ENCODE data around the gene SOX2. TPM values are rescaled to one million over a fixed set of nuclear protein-coding genes. Genes with fewer than 3 reads are reported as not detected.
A peak's percentile ranks its signal among the peaks of the same experiment; 100 is the strongest.

The SOX2 gene
- total and polyA plus RNA-seq, 4 donors = 0.13 to 0.29 (median 0.24) TPM; not detected in 1

DNA sequence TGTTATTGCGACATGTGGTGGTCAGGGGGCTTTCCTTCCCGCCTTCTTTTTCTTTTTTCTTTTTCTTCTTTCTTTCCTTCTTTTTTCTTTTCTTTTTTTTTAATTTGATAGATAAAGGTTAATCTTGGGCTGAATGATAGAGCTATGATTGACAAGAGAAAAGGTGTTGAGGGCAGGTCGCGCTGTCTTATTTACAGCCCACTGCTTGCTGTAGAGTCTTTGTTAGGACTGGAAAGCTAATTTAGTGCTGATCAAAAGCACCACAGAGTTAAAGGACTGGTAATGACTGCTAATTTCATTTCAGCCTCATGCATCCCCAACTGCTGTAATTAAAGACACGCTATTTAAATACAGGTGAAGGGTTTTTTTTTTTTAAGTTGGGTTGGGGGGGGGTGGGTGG lies 10.6 kb upstream of the SOX2 start:
- no peak overlapping the region for H3K27ac ChIP-seq (ENCODE audit: low read depth in 1 of 2, low read length in 2 of 2)
- H3K4me1 ChIP-seq (ENCODE audit: control insufficient read depth in 1 of 2, insufficient read depth in 2 of 2, low read length in 2 of 2) = peaks cover 2 to 3% of the 10 kb centered on the region in 2 donors
- peaks cover 2% of the 10 kb centered on the region for H3K9me3 ChIP-seq (ENCODE audit: control insufficient read depth, low read length)
- ATAC-seq (ENCODE audit: low FRiP score) (no peak), DNase-seq (no peak)
- H3K36me3 ChIP-seq (ENCODE audit: control insufficient read depth in 1 of 2, insufficient read depth in 2 of 2, low read length in 1 of 2) = no peaks in the 10 kb centered on the region
- intact Hi-C loops (cut with DNase I) = no loop called here
- peaks cover 0 to 4% of the 10 kb centered on the region in 2 donors for H3K27me3 ChIP-seq (ENCODE audit: control insufficient read depth in 1 of 2, insufficient read depth in 2 of 2, low read length in 1 of 2)
- H3K4me3 ChIP-seq (ENCODE audit: low read length in 2 of 2) = no peak overlapping the region
- WGBS, 2 donors = 11 to 12% methylated on average over 5 of the region's 5 CpGs

DNA sequence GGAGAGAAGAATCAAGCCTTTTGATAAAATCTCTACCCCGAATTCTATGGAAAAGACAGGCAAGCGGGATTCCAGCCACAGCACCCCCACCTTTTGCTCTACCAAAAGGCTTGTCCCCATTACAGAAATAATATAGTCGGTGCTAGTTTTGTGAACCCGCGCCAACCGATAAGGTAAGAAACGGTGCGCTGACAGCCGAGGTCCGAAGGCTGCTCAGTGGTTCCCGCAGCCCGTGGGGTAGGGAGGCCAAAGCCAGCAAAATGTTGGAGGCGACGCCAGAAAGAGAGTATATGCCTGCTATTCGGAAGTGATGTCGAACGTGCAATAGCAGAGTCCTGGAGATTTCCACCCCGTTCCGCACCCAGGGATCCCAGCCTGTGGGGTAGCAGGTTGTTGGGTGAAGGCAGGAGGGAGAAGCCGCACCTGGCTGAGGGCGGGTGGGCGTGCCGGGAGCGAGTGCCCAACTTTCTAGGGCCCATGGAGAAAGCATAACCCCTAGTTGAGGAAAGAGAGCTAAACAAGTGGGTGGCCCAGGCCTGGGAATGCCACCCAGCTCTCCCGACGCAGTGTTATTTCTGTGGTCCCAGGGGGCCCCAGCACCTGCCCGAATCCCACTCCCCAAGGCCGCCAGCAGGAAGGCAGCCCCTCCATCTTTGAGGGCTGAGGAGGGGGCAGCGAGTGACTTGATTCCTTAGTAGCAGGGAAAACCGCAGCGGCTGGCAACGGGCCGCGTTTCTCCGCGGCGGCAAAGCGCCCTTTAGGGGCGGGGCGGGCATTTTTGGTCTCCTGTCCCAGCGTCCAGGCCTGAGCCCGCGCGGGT lies 7.9 kb upstream of the SOX2 start:
- H3K27me3 ChIP-seq (ENCODE audit: control insufficient read depth in 1 of 2, insufficient read depth in 2 of 2, low read length in 1 of 2) = peaks cover 0 to 4% of the 10 kb centered on the region in 2 donors
- H3K4me3 ChIP-seq (ENCODE audit: low read length in 2 of 2) = no peak overlapping the region
- WGBS, 2 donors = 4 to 6% methylated on average over 44 of the region's 44 CpGs
- no peaks in the 10 kb centered on the region for H3K36me3 ChIP-seq (ENCODE audit: control insufficient read depth in 1 of 2, insufficient read depth in 2 of 2, low read length in 1 of 2)
- ATAC-seq (ENCODE audit: low FRiP score) (no peak), DNase-seq (peak in 1 of 2 donors; percentile 75)
- H3K9me3 ChIP-seq (ENCODE audit: control insufficient read depth, low read length) = peaks cover 2% of the 10 kb centered on the region
- no peak overlapping the region for H3K27ac ChIP-seq (ENCODE audit: low read depth in 1 of 2, low read length in 2 of 2)
- no peaks in the 10 kb centered on the region for H3K4me1 ChIP-seq (ENCODE audit: control insufficient read depth in 1 of 2, insufficient read depth in 2 of 2, low read length in 2 of 2)
- intact Hi-C loops (cut with DNase I) = no loop called here

DNA sequence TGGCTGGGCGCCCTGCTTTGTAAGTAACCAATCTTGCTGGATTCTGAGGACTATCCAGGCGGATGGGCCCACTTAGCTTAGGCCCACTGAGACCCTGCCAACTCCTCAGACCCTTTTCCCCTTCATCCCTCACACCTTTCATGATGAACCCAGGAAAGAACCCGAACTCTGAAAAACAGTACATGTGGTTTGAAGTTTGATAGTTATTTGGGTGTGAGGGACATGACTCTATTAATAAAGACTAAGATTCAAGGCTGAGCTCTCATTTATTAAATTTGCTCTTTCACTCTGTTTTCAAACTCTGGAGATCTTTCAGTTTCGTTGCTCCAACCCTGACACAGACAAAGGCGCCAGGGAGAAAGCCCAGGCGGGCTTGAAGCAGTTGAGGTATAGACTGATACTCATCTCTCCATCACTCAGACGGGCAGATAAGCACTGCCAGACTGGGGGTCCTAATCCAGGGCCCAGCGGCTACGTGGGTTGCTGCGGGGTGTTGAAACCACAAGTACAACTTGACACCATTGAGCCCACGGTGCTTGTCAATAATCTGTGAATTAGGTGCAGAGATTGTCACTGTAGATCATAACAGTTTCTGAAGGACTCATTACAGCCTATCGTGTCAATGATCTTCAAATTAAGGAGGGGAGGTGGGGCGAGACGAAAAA lies 7.2 kb upstream of the SOX2 start:
- Histone ChIP-seq H3K27ac (ENCODE audit: low read depth in 1 of 2, low read length in 2 of 2) (no peak overlapping the region), H3K9me3 (ENCODE audit: control insufficient read depth, low read length) (peaks cover 1% of the 10 kb centered on the region), H3K36me3 (ENCODE audit: control insufficient read depth in 1 of 2, insufficient read depth in 2 of 2, low read length in 1 of 2) (no peaks in the 10 kb centered on the region), H3K27me3 (ENCODE audit: control insufficient read depth in 1 of 2, insufficient read depth in 2 of 2, low read length in 1 of 2) (peaks cover 0 to 4% of the 10 kb centered on the region in 2 donors), H3K4me3 (ENCODE audit: low read length in 2 of 2) (no peak overlapping the region), H3K4me1 (ENCODE audit: control insufficient read depth in 1 of 2, insufficient read depth in 2 of 2, low read length in 2 of 2) (no peaks in the 10 kb centered on the region)
- DNase-seq = no peak
- intact Hi-C loops (cut with DNase I) = no loop called here
- WGBS, 2 donors = 16% methylated on average over 14 of the region's 14 CpGs
- ATAC-seq (ENCODE audit: low FRiP score) = no peak

DNA sequence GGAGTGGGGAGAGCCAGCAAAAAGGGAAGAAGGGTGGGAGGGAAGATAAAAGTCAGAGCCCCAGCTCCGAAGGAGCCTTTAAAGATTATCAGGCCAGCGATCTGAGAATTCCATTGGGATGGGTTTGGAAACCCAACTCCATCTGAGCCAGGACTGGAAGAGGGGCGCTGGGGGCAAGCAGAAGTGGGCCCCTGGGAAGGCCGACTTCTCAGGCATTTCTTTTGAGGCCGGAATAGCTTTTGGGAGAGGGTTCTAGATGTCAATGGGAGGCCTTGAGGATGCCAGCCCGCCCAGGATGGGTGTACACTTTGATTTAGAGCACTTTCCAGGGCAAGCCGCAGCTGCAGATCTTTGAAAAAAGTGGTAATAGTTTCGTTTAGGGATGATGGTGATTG lies 6.6 kb upstream of the SOX2 start:
- DNase-seq (no peak), ATAC-seq (ENCODE audit: low FRiP score) (no peak)
- Histone ChIP-seq H3K4me3 (ENCODE audit: low read length in 2 of 2) (no peak overlapping the region), H3K4me1 (ENCODE audit: control insufficient read depth in 1 of 2, insufficient read depth in 2 of 2, low read length in 2 of 2) (no peaks in the 10 kb centered on the region), H3K27me3 (ENCODE audit: control insufficient read depth in 1 of 2, insufficient read depth in 2 of 2, low read length in 1 of 2) (peaks cover 0 to 4% of the 10 kb centered on the region in 2 donors), H3K36me3 (ENCODE audit: control insufficient read depth in 1 of 2, insufficient read depth in 2 of 2, low read length in 1 of 2) (no peaks in the 10 kb centered on the region), H3K9me3 (ENCODE audit: control insufficient read depth, low read length) (no peaks in the 10 kb centered on the region), H3K27ac (ENCODE audit: low read depth in 1 of 2, low read length in 2 of 2) (no peak overlapping the region)
- intact Hi-C loops (cut with DNase I) = no loop called here
- 12 to 20% methylated on average over 8 of the region's 8 CpGs for WGBS, 2 donors

DNA sequence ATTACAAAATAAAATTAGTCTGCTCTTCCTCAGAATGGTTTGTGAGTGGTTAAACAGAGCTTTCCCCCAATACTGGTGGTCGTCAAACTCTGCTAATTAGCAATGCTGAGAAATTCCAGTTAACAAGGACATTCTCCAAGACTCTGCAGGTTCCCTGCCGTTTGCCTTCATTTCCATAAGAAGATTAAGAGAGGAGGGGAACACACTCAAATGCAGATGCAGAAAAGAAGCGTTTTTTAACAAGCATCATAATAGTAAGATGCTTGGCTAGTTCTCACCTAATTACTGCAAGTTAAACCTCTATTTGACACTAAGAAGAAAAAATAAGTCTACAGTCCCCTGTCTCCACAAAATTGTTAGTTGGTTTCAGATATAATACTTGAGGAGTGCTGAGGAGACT lies 3.7 kb upstream of the SOX2 start:
- H3K36me3 ChIP-seq (ENCODE audit: control insufficient read depth in 1 of 2, insufficient read depth in 2 of 2, low read length in 1 of 2) = no peaks in the 10 kb centered on the region
- no peaks in the 10 kb centered on the region for H3K4me1 ChIP-seq (ENCODE audit: control insufficient read depth in 1 of 2, insufficient read depth in 2 of 2, low read length in 2 of 2)
- WGBS, 2 donors = 12 to 13% methylated on average over 3 of the region's 3 CpGs
- ATAC-seq (ENCODE audit: low FRiP score) = no peak
- DNase-seq = no peak
- intact Hi-C loops (cut with DNase I) = loop anchor here in 1 of 2 donors (2.0 kb wide), 1 partner anchor 975 kb away; no protein-coding TSS in a partner anchor
- H3K27ac ChIP-seq (ENCODE audit: low read depth in 1 of 2, low read length in 2 of 2) = no peak overlapping the region
- no peaks in the 10 kb centered on the region for H3K9me3 ChIP-seq (ENCODE audit: control insufficient read depth, low read length)
- no peak overlapping the region for H3K4me3 ChIP-seq (ENCODE audit: low read length in 2 of 2)
- peaks cover 0 to 1% of the 10 kb centered on the region in 2 donors for H3K27me3 ChIP-seq (ENCODE audit: control insufficient read depth in 1 of 2, insufficient read depth in 2 of 2, low read length in 1 of 2)

DNA sequence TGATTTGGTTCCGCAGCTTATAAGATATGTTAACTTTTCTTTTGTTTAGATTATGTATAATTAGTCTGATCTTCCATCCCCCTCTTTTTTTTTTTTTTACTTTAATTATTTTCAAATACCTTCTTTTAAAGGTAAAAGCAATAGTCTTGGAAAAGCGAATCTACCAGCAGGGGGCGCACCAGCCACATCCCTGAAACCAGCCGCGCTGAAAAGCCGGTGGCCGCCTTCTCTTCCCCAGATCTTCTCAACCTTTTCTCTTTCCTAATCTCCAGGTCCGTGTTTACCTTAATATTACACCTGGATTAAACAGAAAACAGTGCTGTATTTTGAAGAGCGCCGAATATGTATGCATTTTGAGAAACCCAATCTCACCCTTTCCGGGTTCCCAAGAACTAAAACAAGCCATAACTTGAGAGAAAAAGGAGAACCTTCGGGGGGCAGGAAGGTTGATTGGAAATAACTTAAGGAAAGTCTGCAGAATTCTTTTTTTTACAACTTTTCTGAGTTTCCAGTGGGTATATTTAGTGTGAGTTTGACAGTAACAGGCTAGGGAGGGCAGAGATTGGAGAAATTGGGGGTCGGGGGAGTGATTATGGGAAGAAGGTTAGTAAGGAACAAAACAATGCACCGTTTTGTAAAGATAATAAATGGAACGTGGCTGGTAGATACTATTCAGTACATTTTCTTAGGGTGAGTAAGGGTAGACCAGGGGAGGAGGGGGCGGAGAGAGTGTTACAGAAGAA lies 2.0 kb upstream of the SOX2 start:
- Histone ChIP-seq H3K27ac (ENCODE audit: low read depth in 1 of 2, low read length in 2 of 2) (no peak overlapping the region), H3K36me3 (ENCODE audit: control insufficient read depth in 1 of 2, insufficient read depth in 2 of 2, low read length in 1 of 2) (no peaks in the 10 kb centered on the region), H3K4me3 (ENCODE audit: low read length in 2 of 2) (no peak overlapping the region), H3K4me1 (ENCODE audit: control insufficient read depth in 1 of 2, insufficient read depth in 2 of 2, low read length in 2 of 2) (no peaks in the 10 kb centered on the region), H3K27me3 (ENCODE audit: control insufficient read depth in 1 of 2, insufficient read depth in 2 of 2, low read length in 1 of 2) (peaks cover 0 to under 1% of the 10 kb centered on the region in 2 donors), H3K9me3 (ENCODE audit: control insufficient read depth, low read length) (no peaks in the 10 kb centered on the region)
- DNase-seq (peak; percentile 73 to 92), ATAC-seq (ENCODE audit: low FRiP score) (no peak)
- intact Hi-C loops (cut with DNase I) = loop anchor here (2.0 to 5.0 kb wide), 2 partner anchors 973 kb away; no protein-coding TSS in a partner anchor
- WGBS, 2 donors = 7% methylated on average over 16 of the region's 16 CpGs

DNA sequence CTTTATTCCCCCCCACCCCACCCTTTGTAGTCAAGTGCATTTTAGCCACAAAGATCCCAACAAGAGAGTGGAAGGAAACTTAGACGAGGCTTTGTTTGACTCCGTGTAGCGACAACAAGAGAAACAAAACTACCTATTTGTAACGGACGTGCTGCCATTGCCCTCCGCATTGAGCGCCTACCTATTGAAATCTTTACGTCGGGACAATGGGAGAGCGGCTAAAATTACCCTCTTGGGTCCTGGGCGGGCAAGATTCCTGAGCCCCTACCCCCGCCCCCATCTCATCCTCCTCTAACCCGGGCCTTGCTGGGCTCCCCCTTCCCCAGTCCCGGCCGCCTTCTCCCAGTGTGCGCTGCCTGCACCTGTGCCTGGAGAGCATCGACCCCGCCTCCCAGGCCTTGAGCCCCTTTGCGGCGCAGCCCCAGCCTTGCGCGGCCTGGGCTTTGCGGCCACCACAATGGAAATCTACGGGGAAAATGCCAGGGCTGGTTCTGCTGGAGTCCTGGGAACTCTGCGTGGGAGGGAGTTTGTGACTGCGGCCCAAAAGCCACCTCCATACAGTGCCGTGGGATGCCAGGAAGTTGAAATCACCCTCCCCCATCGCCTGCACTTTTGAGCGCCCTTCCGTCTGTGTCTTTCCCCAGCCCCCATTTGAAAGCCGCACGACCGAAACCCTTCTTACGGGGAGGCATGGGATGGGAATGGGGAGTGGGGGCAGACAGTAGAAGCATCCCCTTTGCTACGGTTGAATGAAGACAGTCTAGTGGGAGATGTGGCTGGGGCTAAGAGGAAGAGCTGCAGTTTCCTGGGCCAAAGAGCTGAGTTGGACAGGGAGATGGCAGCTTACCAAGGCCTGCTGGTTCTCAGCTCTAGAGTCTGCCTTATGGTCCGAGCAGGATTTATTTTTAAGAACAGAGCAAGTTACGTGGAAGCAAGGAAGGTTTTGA lies 1.1 kb upstream of the SOX2 start:
- no peak for DNase-seq
- Histone ChIP-seq H3K4me3 (ENCODE audit: low read length in 2 of 2) (no peak overlapping the region), H3K27ac (ENCODE audit: low read depth in 1 of 2, low read length in 2 of 2) (no peak overlapping the region), H3K36me3 (ENCODE audit: control insufficient read depth in 1 of 2, insufficient read depth in 2 of 2, low read length in 1 of 2) (no peaks in the 10 kb centered on the region), H3K4me1 (ENCODE audit: control insufficient read depth in 1 of 2, insufficient read depth in 2 of 2, low read length in 2 of 2) (no peaks in the 10 kb centered on the region), H3K27me3 (ENCODE audit: control insufficient read depth in 1 of 2, insufficient read depth in 2 of 2, low read length in 1 of 2) (no peaks in the 10 kb centered on the region), H3K9me3 (ENCODE audit: control insufficient read depth, low read length) (no peaks in the 10 kb centered on the region)
- ATAC-seq (ENCODE audit: low FRiP score) = no peak
- intact Hi-C loops (cut with DNase I) = loop anchor here in 1 of 2 donors (5.0 kb wide), 1 partner anchor 972 kb away; no protein-coding TSS in a partner anchor
- 8 to 9% methylated on average over 37 of the region's 37 CpGs for WGBS, 2 donors

DNA sequence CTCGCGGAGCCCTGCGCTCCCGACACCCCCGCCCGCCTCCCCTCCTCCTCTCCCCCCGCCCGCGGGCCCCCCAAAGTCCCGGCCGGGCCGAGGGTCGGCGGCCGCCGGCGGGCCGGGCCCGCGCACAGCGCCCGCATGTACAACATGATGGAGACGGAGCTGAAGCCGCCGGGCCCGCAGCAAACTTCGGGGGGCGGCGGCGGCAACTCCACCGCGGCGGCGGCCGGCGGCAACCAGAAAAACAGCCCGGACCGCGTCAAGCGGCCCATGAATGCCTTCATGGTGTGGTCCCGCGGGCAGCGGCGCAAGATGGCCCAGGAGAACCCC lies 464 bp downstream of the SOX2 start:
- ATAC-seq (ENCODE audit: low FRiP score) = peak; percentile 5
- Histone ChIP-seq H3K4me3 (ENCODE audit: low read length in 2 of 2) (peak overlapping the region; percentile 34 to 74), H3K36me3 (ENCODE audit: control insufficient read depth in 1 of 2, insufficient read depth in 2 of 2, low read length in 1 of 2) (no peaks in the 10 kb centered on the region), H3K27ac (ENCODE audit: low read depth in 1 of 2, low read length in 2 of 2) (no peak overlapping the region), H3K27me3 (ENCODE audit: control insufficient read depth in 1 of 2, insufficient read depth in 2 of 2, low read length in 1 of 2) (no peaks in the 10 kb centered on the region), H3K9me3 (ENCODE audit: control insufficient read depth, low read length) (no peaks in the 10 kb centered on the region), H3K4me1 (ENCODE audit: control insufficient read depth in 1 of 2, insufficient read depth in 2 of 2, low read length in 2 of 2) (no peaks in the 10 kb centered on the region)
- 2% methylated on average over 40 to 44 of the region's 44 CpGs for WGBS, 2 donors
- intact Hi-C loops (cut with DNase I) = loop anchor here in 1 of 2 donors (5.0 kb wide), 1 partner anchor 970 kb away; no protein-coding TSS in a partner anchor
- no peak for DNase-seq

Measured in aorta (tissue), 5 donors.